ENCODE data around the gene PXT1. TPM values are rescaled to one million over a fixed set of nuclear protein-coding genes. Genes with fewer than 3 reads are reported as not detected.

The PXT1 gene
- polyA plus RNA-seq, 1 experiment: not detected

GRCh38 chr6:36375644-36376155 is 67.0 kb downstream of the PXT1 start:
- no peaks in the 10 kb centered on the region for H3K36me3 ChIP-seq (ENCODE audit: control insufficient read depth, insufficient read depth, low read length)
- CTCF ChIA-PET: interaction anchor here (0.6 kb wide), 1 partner anchor 21 kb away, joined by 3 read pairs; no protein-coding TSS in a partner anchor
- POLR2A ChIA-PET: no interaction called here
- peaks cover 2% of the 10 kb centered on the region; the same call in 1 of the 2 replicates for H3K27me3 ChIP-seq (ENCODE audit: control insufficient read depth, insufficient read depth, low read length)
- no peak for DNase-seq (ENCODE audit: low read depth)
- no peak overlapping the region for H3K4me3 ChIP-seq (ENCODE audit: low read depth, low read length)
- TF ChIP-seq, protein P1, sequence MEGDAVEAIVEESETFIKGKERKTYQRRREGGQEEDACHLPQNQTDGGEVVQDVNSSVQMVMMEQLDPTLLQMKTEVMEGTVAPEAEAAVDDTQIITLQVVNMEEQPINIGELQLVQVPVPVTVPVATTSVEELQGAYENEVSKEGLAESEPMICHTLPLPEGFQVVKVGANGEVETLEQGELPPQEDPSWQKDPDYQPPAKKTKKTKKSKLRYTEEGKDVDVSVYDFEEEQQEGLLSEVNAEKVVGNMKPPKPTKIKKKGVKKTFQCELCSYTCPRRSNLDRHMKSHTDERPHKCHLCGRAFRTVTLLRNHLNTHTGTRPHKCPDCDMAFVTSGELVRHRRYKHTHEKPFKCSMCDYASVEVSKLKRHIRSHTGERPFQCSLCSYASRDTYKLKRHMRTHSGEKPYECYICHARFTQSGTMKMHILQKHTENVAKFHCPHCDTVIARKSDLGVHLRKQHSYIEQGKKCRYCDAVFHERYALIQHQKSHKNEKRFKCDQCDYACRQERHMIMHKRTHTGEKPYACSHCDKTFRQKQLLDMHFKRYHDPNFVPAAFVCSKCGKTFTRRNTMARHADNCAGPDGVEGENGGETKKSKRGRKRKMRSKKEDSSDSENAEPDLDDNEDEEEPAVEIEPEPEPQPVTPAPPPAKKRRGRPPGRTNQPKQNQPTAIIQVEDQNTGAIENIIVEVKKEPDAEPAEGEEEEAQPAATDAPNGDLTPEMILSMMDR (IDR thresholded peaks at IDR 0.05; ENCODE audit: insufficient read depth, low read depth, low read length): no peak

- H3K4me3 ChIP-seq (ENCODE audit: low read depth, low read length): no peak overlapping the region
- POLR2A ChIA-PET: no interaction called here
- peaks cover 2% of the 10 kb centered on the region; the same call in 1 of the 2 replicates for H3K27me3 ChIP-seq (ENCODE audit: control insufficient read depth, insufficient read depth, low read length)
- TF ChIP-seq, protein P1 (IDR thresholded peaks at IDR 0.05; ENCODE audit: insufficient read depth, low read depth, low read length): no peak
- H3K36me3 ChIP-seq (ENCODE audit: control insufficient read depth, insufficient read depth, low read length): no peaks in the 10 kb centered on the region
- CTCF ChIA-PET: interaction anchor here (1.1 to 1.7 kb wide), 3 partner anchors 11 to 72 kb away, joined by 3 to 5 read pairs (median 3); no protein-coding TSS in a partner anchor
- no peak for DNase-seq (ENCODE audit: low read depth)
Measured at GRCh38 chr6:36374972-36375371, 67.7 kb downstream of the PXT1 start.

GRCh38 chr6:36374194-36374593 is 68.5 kb downstream of the PXT1 start:
- H3K36me3 ChIP-seq (ENCODE audit: control insufficient read depth, insufficient read depth, low read length): no peaks in the 10 kb centered on the region
- ChIA-PET POLR2A (interaction anchor here (0.7 kb wide), 1 partner anchor 215 kb away, joined by 3 read pairs; no protein-coding TSS in a partner anchor), CTCF (interaction anchor here (0.8 to 1.7 kb wide), 7 partner anchors 8 to 71 kb away, joined by 3 to 5 read pairs (median 3); no protein-coding TSS in a partner anchor)
- DNase-seq (ENCODE audit: low read depth): no peak
- H3K27me3 ChIP-seq (ENCODE audit: control insufficient read depth, insufficient read depth, low read length): peaks cover 2% of the 10 kb centered on the region; the same call in 1 of the 2 replicates
- no peak overlapping the region for H3K4me3 ChIP-seq (ENCODE audit: low read depth, low read length)
- TF ChIP-seq, protein P1 (IDR thresholded peaks at IDR 0.05; ENCODE audit: insufficient read depth, low read depth, low read length): no peak

DNA sequence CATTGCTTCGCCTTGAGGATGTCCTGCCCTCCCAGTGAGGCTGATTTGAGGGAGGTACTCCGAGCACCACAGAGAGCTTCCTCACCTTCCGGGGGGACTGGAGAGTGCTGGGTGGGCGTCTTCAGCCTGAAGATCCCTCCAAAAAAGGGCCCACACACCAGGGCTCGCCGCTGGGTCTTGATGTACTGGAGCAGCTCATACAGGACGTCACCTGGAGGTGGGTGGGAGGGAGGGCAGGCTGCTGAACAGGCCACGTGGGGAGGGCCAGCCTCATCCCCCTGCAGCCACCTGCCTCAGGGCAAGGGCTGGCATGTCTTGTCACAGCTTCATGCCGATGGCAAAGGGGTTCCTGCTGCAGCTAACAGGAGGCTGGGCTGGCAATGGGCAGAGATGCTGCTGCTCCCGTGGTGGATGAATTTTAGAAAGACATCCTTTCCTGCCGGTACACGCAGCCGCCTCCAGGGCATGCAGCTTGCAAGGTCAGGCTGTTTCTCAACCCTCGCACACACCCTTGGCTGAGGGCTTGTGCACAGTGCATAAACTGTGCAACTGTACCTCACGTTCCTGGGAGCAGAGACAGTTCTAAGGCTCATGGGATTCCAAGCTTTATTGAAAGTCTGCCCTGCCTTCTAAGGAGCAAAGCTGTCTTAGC is 69.2 kb downstream of the PXT1 start:
- peak; percentile 33 for DNase-seq (ENCODE audit: low read depth)
- ChIA-PET CTCF (interaction anchor here (0.6 to 1.7 kb wide), 7 partner anchors 9 to 50 kb away, joined by 3 to 5 read pairs (median 3); no protein-coding TSS in a partner anchor), POLR2A (no interaction called here)
- Histone ChIP-seq H3K27me3 (ENCODE audit: control insufficient read depth, insufficient read depth, low read length) (peaks cover 2% of the 10 kb centered on the region; the same call in 1 of the 2 replicates), H3K4me3 (ENCODE audit: low read depth, low read length) (no peak overlapping the region), H3K36me3 (ENCODE audit: control insufficient read depth, insufficient read depth, low read length) (no peaks in the 10 kb centered on the region)
- TF ChIP-seq, protein P1 (IDR thresholded peaks at IDR 0.05; ENCODE audit: insufficient read depth, low read depth, low read length): peak; percentile 33; the same call in 1 of the 2 replicates

DNA sequence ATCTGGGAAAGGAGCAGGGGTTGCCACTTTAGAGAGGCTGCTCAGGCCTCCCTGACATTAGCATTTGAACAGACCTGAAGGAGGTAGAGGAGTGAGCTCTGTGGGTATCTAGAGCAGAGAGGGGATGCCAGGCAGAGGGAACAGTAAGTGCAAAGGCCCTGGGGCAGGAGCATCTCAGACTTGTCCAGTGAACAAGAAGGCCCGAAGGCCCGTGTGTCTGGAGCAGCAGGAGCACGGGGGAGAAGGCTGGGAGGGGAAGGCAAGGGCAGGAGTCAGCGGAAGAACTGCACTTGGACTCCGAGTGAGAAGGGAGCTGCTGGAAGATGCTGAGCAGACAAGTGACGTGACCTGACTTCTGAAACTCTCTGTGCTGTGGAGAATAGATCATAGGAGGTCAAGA is 70.6 kb downstream of the PXT1 start:
- POLR2A ChIA-PET: no interaction called here
- DNase-seq (ENCODE audit: low read depth): no peak
- Histone ChIP-seq H3K27me3 (ENCODE audit: control insufficient read depth, insufficient read depth, low read length) (peaks cover 2% of the 10 kb centered on the region; the same call in 1 of the 2 replicates), H3K36me3 (ENCODE audit: control insufficient read depth, insufficient read depth, low read length) (no peaks in the 10 kb centered on the region), H3K4me3 (ENCODE audit: low read depth, low read length) (no peak overlapping the region)
- CTCF ChIA-PET: interaction anchor here (0.8 kb wide), 1 partner anchor 33 kb away, joined by 4 read pairs; no protein-coding TSS in a partner anchor
- TF ChIP-seq, protein P1 (IDR thresholded peaks at IDR 0.05; ENCODE audit: insufficient read depth, low read depth, low read length): no peak
